G401 (cell line): ENCODE measurements around the gene CIITA. TPM values are rescaled to one million over a fixed set of nuclear protein-coding genes. Genes with fewer than 3 reads are reported as not detected.

Source experiments
- DNase-seq: peaks from one replicate; pipeline ENCODE4 v3.0.0-alpha.2; 2015; ENCODE audit warnings: low spot score
- in situ Hi-C: cut with HindIII; loops from 2 replicates; pipeline ENCODE4 v1.10.0; 2016; ENCODE audit warnings: low sequenced_read_pairs, mixed read lengths
- total RNA-seq: library from RNA; depleted of rRNA; stranded (reverse); fragments of >200 nt; shearing (Covaris generic); gene quantifications from 2 replicates; pipeline ENCODE4 v1.2.3, GENCODE V29; 2014

Gene CIITA
- total RNA-seq, 1 experiment from 2014 or later: not detected

- no peak for DNase-seq
- in situ Hi-C loops: no loop called here
Measured at GRCh38 chr16:10877472-10877946, 507 bp downstream of the CIITA start.

DNA sequence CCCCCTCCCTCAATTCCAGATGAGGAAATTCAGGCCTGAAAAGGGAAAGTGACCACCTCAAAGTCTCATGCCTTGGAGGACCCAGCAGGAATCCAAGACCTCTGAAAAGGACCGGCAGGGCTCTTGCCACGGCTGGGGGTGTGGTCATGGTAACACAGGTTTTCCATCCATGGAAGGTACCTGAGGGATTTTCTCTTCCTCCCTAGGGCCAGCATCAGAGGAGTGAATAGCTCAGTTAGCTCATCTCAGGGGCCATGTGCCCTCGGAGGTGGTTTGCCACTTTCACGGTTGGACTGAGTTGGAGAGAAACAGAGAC lies 1.3 kb downstream of the CIITA start:
- DNase-seq: no peak
- in situ Hi-C loops: no loop called here

GRCh38 chr16:10878644-10879501 lies 1.9 kb downstream of the CIITA start:
- in situ Hi-C loops: no loop called here
- no peak for DNase-seq

DNA sequence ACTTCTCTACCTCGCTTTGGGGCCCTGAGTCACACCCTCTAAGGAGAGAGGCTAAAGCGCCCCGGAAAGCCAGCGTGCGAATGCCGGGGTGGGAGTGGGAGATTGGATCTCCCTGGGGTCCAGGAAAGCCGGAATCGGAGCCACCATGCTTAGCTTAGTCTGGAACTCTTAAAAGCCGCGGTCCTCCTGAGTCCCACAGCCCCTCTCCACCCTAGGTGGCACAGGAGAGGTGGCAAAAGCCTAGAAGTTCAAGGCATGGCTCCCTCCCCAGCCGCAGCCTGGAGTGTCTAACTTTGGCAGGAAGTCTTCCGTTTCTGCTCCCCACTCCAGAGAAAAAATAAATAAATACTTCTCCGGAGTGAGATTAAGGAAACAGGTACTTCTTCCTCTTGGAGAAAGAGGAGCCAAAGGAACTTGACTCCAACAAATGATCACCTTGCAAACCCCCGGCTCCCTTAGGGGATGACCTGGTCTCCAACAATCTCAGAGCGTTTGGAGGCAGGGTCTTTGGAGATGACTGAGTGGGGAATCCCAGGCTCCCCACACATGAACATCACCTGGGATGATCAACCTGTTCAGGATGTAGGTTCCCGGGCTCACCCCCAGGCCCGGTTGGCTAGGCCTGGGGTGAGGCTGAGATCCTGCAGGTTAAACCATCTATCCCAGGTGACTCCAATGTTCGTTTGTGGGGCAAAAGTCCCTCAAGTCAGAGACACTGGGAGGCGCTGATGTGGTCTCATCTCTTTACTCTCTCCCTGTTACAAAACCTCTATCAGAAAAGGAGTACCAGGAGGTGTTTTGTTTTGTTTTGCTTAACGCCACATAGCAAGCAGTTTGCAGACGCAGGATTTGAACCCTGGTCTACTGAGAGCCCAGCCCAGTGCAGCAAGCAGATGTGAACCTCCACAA lies 2.9 kb downstream of the CIITA start:
- in situ Hi-C loops: no loop called here
- no peak for DNase-seq

GRCh38 chr16:10880594-10881452 lies 3.8 kb downstream of the CIITA start:
- DNase-seq: no peak
- in situ Hi-C loops: no loop called here

DNA sequence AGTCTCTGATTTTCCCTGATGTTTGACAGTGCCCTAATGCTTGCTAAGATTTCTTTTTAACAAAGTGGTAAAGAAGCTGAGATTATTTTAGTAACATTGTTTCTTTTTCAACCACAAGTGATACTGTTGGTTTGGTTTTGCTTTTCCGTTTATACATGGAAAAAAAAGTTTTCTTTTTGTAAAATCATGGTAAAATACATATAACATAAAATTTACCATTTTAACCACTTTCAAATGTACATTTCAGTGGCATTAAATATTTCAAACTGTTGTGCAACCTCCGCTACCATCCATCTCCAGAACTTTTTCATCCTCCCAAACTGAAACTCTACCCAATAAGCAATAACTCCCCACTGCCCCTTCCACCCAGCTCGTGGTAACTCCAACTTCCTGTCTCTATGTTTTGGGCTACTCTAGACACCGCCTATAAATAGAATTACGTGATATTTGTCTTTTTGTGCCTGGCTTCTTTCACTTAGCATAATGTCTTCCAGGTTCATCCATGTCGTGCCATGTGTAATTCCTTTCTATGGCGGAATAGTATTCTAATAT lies 4.6 kb downstream of the CIITA start:
- DNase-seq: no peak
- in situ Hi-C loops: no loop called here

DNA sequence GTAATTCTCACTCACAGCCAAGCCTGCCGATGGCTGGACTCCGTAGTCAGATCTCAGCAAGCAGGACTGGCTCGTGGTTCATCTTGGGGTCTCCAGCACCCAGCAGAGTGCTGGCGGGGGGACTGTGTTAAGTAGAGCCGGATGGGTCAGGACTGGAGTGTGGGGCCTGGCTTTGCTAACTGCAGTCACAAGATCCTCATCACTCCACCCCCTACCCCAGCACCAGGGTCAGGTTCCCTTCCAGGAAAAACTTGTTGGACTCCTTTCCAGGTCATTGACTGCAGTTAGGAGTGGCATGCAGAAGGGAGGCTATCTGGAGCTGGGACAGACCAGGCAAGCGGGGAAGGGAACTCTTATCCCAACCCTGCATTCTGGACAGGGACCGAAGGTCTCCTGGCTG lies 6.0 kb downstream of the CIITA start:
- DNase-seq: no peak
- in situ Hi-C loops: no loop called here

DNA sequence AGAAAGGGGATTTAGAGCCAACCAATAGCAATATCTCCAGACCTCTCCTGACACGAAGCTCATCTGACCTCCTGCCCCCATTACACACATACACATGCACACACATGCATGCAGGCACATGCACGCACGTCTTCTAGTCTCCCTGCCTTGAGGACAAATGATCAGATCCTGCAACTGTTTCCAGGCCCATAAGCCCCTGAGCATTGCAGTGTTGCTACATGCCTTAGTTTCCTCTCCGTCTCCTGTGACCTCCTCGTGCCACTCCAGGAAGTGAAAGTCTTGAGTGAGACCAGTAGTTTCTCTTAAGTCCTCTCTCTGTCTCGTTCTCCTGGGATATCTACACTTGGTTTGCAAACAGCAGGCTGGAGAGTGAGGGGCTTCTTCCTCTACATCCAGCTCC lies 8.2 kb downstream of the CIITA start:
- in situ Hi-C loops: no loop called here
- DNase-seq: no peak

DNA sequence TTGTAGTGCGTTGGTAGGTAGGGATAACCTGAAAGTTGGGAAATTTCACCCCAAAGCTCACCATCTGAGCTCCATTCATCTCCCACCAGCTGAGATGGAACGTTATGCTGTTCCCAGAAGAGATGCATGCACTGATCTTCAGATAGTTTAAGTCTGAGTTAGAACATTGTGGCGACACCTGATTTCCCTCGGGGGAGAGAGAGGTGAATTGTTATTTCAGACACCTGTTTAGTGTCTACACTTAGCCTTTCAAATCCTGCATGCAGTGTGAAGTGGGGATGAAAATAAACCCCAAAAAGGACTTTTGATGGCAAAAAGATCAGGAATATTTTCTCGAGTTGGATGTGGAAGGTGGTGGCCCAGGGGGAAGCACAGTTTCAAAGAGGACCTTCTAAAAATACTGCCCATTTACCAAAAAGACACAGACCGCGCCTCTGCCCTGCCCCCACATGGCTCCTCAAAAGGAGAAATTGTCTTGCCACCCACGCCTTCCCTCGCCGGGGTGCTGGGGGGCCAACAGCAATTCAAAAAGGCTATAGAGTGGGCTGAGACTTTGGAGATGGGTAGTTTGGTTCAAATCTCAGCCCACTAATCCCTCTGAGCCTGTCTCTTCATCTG lies 11.4 kb downstream of the CIITA start:
- no peak for DNase-seq
- in situ Hi-C loops: no loop called here

GRCh38 chr16:10889855-10890254 lies 12.9 kb downstream of the CIITA start:
- in situ Hi-C loops: no loop called here
- DNase-seq: no peak

GRCh38 chr16:10892782-10893318 lies 15.8 kb downstream of the CIITA start:
- DNase-seq: no peak
- in situ Hi-C loops: no loop called here

- in situ Hi-C loops: no loop called here
Measured at GRCh38 chr16:10895053-10895946, 18.3 kb downstream of the CIITA start.

DNA sequence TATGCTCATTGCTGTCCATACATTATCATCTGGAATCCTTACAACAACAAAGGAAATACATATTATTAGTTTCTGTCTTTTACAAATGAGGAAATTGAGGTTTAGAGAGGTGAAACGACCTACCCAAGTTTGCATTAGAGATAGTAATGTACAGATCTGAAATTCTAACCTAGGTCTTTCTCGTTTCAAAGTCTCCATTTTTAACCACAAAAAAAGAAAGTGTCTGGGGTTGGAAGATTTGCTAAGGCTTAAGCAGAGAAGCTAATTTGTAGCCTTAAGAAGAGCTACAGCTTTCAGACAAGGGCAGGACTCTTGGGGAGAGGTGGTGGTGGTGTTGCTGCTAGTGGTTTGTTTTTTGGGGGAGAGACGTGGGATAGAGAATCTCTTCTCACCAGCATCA lies 19.2 kb downstream of the CIITA start:
- in situ Hi-C loops: no loop called here

More at GRCh38 chr16:10895053-10895946, 18.3 kb downstream of the CIITA start:
- no peak for DNase-seq

GRCh38 chr16:10896723-10897122 lies 19.7 kb downstream of the CIITA start:
- DNase-seq: no peak
- in situ Hi-C loops: no loop called here

More for the DNA sequence above, 19.2 kb downstream of the CIITA start:
- no peak for DNase-seq

- in situ Hi-C loops: no loop called here
Measured at GRCh38 chr16:10897134-10897533, 20.1 kb downstream of the CIITA start.

GRCh38 chr16:10902999-10903398 lies 26.0 kb downstream of the CIITA start:
- no peak for DNase-seq
- in situ Hi-C loops: no loop called here

More at GRCh38 chr16:10897134-10897533, 20.1 kb downstream of the CIITA start:
- DNase-seq: no peak

- in situ Hi-C loops: no loop called here
- DNase-seq: no peak
Measured at GRCh38 chr16:10906482-10906881, 29.5 kb downstream of the CIITA start.
